ENCODE data around the gene FGF18. TPM values are rescaled to one million over a fixed set of nuclear protein-coding genes. Genes with fewer than 3 reads are reported as not detected.

The FGF18 gene
- total RNA-seq, 1 donor from 2014 or later: 0.13 TPM

DNA sequence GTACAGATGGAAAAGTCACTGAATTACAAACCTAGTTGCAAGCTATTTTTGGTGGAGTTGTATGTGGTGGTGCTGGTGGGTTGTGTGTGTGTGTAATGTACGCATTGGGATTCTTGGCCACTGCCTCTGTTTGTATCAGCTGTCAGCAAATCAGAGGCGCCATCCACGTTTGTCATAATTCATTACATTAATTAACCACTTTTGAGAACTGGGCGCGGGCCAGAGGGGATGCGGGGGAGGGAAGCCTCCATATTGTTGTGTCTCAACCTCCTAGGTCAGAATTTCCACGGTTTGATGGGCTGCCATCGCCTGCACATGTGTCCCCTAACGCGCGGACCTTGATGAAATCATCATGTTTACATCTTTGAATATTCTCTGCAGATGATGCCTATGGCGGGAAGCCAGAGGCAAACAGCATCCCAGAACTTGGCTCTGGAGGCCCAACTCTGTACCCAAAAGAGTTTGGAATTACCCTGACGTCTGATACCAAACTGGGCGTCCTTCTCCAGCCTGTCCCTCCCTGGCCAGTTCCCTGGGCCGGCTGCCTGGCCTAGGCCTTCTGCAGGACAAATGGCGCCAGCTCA lies 54.9 kb downstream of the FGF18 start:
- Mint-ChIP-seq H3K9me3 (ENCODE audit: unreplicated experiment) (no peaks in the 10 kb centered on the region), H3K27ac (ENCODE audit: unreplicated experiment) (no peak overlapping the region), H3K36me3 (ENCODE audit: low read depth, unreplicated experiment) (no peaks in the 10 kb centered on the region), H3K27me3 (ENCODE audit: unreplicated experiment) (peaks cover 4% of the 10 kb centered on the region), H3K4me1 (ENCODE audit: unreplicated experiment) (no peaks in the 10 kb centered on the region), H3K4me3 (ENCODE audit: unreplicated experiment) (no peak overlapping the region)
- TF ChIP-seq, protein P1, sequence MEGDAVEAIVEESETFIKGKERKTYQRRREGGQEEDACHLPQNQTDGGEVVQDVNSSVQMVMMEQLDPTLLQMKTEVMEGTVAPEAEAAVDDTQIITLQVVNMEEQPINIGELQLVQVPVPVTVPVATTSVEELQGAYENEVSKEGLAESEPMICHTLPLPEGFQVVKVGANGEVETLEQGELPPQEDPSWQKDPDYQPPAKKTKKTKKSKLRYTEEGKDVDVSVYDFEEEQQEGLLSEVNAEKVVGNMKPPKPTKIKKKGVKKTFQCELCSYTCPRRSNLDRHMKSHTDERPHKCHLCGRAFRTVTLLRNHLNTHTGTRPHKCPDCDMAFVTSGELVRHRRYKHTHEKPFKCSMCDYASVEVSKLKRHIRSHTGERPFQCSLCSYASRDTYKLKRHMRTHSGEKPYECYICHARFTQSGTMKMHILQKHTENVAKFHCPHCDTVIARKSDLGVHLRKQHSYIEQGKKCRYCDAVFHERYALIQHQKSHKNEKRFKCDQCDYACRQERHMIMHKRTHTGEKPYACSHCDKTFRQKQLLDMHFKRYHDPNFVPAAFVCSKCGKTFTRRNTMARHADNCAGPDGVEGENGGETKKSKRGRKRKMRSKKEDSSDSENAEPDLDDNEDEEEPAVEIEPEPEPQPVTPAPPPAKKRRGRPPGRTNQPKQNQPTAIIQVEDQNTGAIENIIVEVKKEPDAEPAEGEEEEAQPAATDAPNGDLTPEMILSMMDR (IDR thresholded peaks at IDR 0.05; ENCODE audit: unreplicated experiment): no peak
- no peak for DNase-seq (ENCODE audit: low spot score)

DNA sequence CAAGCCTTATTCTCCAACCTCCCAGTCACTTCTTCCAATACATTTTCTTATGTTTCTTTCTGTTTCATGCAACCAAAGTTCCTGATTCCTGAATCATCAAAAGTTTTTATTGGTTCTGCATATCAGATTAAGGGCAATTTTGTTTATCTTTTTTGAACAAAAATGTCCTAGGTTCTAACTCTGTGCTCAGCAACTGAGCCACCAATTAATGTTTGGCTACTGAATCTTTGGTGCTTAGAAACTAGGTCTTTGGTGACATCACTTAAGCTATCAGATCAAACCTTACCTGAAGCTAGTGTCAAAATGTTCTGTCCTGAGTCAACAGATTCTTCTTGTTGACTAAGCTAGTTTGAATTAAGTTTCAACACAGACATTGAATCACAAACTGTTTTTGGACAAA lies 56.1 kb downstream of the FGF18 start:
- Mint-ChIP-seq H3K36me3 (ENCODE audit: low read depth, unreplicated experiment) (no peaks in the 10 kb centered on the region), H3K27ac (ENCODE audit: unreplicated experiment) (no peak overlapping the region)

DNA sequence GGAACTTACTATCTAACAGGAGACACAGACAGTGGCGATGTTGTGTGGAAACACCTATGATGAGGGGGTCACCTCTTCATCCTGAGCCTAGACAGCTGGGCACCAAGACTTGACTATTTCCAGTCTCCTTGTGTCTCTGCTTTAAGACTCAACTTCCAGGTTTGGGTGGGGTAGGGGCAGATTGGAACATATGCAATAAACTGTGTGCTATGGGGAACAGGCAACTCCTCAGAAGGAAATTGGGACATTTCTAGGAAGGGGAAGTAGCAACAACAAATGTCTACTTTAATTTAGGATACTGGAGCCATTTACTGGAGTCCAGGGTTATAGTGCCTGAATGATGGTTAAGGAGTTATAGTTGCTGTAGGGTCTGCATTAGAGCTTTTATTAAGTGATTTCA lies 57.3 kb downstream of the FGF18 start:
- H3K36me3 Mint-ChIP-seq (ENCODE audit: low read depth, unreplicated experiment): no peaks in the 10 kb centered on the region
- no peak overlapping the region for H3K27ac Mint-ChIP-seq (ENCODE audit: unreplicated experiment)
- TF ChIP-seq, protein P1 (IDR thresholded peaks at IDR 0.05; ENCODE audit: unreplicated experiment): no peak
- H3K27me3 Mint-ChIP-seq (ENCODE audit: unreplicated experiment): peaks cover 2% of the 10 kb centered on the region
- no peaks in the 10 kb centered on the region for H3K9me3 Mint-ChIP-seq (ENCODE audit: unreplicated experiment)
- H3K4me3 Mint-ChIP-seq (ENCODE audit: unreplicated experiment): no peak overlapping the region
- DNase-seq (ENCODE audit: low spot score): no peak
- peaks cover 5% of the 10 kb centered on the region for H3K4me1 Mint-ChIP-seq (ENCODE audit: unreplicated experiment)

More for the DNA sequence above, 56.1 kb downstream of the FGF18 start:
- TF ChIP-seq, protein P1 (IDR thresholded peaks at IDR 0.05; ENCODE audit: unreplicated experiment): no peak
- Mint-ChIP-seq H3K27me3 (ENCODE audit: unreplicated experiment) (peaks cover 2% of the 10 kb centered on the region), H3K9me3 (ENCODE audit: unreplicated experiment) (no peaks in the 10 kb centered on the region), H3K4me1 (ENCODE audit: unreplicated experiment) (peaks cover 5% of the 10 kb centered on the region), H3K4me3 (ENCODE audit: unreplicated experiment) (no peak overlapping the region)
- no peak for DNase-seq (ENCODE audit: low spot score)

DNA sequence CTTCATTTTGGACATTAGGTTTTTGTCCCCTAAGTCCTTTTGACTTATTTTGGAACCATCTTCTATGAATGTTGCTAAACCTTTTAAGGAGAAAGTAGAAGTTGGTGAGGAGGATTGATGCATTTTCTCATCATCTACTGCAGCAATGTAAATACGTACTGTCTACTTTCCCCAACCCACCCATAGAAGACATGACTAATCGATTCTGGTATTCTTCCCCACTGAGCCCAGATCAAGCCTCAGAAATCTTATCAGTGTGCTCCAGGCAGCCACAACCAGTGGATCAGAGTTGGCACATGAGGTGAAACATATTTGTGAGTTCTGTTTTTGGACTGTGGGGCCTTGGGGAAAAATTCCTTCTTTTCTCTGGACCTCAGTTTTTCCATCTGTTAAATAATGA lies 57.7 kb downstream of the FGF18 start:
- Mint-ChIP-seq H3K4me3 (ENCODE audit: unreplicated experiment) (no peak overlapping the region), H3K9me3 (ENCODE audit: unreplicated experiment) (no peaks in the 10 kb centered on the region), H3K36me3 (ENCODE audit: low read depth, unreplicated experiment) (no peaks in the 10 kb centered on the region), H3K4me1 (ENCODE audit: unreplicated experiment) (peaks cover 5% of the 10 kb centered on the region), H3K27me3 (ENCODE audit: unreplicated experiment) (peaks cover 2% of the 10 kb centered on the region), H3K27ac (ENCODE audit: unreplicated experiment) (no peak overlapping the region)
- no peak for DNase-seq (ENCODE audit: low spot score)
- TF ChIP-seq, protein P1 (IDR thresholded peaks at IDR 0.05; ENCODE audit: unreplicated experiment): no peak

DNA sequence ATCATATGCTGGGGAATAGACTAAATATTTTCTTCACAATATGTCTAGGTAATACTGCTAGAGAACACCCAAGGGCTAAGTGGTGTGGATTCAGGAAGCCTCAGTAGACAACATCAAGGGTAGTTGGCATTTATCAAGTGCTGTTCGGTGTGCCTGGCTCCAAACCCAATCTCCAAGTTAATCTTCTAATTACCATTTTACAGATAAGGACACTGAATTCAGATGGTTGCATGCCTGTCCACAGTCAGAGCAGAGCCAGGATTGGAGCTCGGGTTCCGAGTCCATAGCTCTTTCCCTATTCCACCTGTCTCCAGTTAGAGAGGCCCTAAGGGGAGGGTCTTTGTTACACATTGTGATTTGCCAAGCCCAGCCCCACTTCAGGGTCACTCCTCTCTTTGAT lies 58.2 kb downstream of the FGF18 start:
- no peak for DNase-seq (ENCODE audit: low spot score)

More for the DNA sequence above, 58.2 kb downstream of the FGF18 start:
- TF ChIP-seq, protein P1 (IDR thresholded peaks at IDR 0.05; ENCODE audit: unreplicated experiment): no peak
- peaks cover 2% of the 10 kb centered on the region for H3K27me3 Mint-ChIP-seq (ENCODE audit: unreplicated experiment)
- no peaks in the 10 kb centered on the region for H3K36me3 Mint-ChIP-seq (ENCODE audit: low read depth, unreplicated experiment)
- H3K4me1 Mint-ChIP-seq (ENCODE audit: unreplicated experiment): peaks cover 5% of the 10 kb centered on the region
- no peak overlapping the region for H3K4me3 Mint-ChIP-seq (ENCODE audit: unreplicated experiment)
- H3K27ac Mint-ChIP-seq (ENCODE audit: unreplicated experiment): no peak overlapping the region
- H3K9me3 Mint-ChIP-seq (ENCODE audit: unreplicated experiment): no peaks in the 10 kb centered on the region

All from endothelial cell (in vitro differentiated cells).